Measurements from ENCODE around the gene RASSF4.

The RASSF4 gene

DNA sequence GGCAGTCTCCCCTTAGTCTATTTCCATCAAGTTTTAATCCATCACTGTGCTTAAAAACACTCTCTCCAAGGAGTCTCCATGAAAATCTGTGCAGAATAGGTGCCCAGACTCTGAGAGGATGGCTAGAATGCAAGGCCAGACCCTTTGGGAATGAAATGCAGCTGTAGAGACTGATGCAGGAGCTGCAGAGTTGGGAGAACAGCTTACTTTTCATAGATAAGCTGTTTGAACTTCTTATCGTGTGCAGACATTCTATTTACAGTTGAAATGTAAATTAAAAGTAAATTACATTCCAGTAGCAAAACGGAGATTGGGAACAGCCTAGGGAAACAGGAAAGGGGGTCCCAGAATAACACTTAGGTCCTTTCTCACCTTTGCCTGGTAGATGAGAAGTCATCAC, 56.0 kb downstream of the RASSF4 start:
- DNase-seq: no peak

- no peak for DNase-seq
These were observed 63.8 kb downstream of the RASSF4 start for GRCh38 chr10:45023426-45023825.

DNA sequence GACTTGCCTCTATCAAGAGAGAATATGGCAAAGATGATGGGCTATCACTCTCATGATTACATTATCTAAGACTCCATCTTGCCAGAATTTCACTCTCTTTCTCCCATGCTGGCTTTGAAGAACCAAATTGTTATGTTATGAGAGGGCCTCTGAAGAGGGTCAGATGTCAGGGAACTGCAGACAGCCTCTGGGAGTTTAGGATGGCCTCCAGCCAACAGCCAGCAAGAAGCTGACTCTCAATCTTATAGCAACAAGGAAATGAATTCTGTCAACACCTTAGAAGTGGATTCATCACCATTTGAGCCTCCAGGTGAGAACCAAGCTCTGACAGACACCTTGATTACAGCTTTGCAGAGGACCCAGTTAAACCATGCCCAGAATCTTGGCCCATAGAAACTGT, 74.7 kb downstream of the RASSF4 start:
- no peak for DNase-seq

DNA sequence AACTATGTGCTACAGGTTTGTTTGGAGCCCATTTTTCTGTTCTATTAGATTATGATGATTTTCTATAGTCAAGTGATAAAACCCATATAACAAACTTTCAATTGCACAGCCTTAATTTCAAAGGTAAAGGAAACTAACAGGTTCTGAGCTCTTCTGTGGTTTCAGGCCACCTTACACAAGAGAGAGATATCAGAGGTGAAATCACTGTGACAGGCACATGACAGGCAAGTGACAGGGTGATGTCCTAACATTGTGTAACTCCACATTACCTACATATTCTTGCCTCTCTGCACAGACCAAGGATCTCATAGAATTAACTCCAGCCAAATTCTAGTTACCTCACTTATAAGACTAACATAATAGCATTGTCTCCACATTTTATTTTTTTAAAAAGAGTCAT, 76.1 kb downstream of the RASSF4 start:
- DNase-seq: no peak

DNA sequence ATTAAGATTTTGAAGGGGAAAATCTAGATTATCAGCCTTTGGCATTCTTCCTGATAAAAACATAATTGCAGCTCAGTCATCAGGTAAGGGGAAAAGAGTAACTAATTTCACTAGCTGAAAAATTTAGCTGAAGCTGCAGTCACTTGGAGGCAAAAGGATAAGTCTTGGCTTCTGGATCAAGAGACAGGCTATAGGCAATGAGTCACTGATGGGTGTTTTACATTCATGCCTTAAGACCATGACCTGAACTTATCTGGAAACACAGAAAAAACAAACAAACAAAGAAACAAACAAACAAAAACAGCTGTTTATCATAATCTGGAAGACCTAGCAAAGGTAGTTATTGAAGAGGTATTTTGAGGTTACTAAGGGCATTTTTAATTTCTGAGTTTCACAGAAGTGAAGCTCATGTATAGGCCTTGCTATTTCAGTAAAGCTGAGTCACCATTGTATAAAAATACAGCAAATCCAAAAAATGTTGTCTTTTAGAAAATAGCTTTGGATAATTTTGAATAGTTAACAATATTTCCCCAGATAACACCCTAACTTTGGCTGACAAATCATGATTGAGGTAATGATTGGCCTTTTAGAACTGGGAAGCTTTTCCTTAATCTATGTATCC, 81.4 kb downstream of the RASSF4 start:
- no peak for DNase-seq

- no peak for DNase-seq
These were observed 84.7 kb downstream of the RASSF4 start for GRCh38 chr10:45044290-45044689.
